ENCODE measurements around the gene SMOC2.

Gene SMOC2

DNA sequence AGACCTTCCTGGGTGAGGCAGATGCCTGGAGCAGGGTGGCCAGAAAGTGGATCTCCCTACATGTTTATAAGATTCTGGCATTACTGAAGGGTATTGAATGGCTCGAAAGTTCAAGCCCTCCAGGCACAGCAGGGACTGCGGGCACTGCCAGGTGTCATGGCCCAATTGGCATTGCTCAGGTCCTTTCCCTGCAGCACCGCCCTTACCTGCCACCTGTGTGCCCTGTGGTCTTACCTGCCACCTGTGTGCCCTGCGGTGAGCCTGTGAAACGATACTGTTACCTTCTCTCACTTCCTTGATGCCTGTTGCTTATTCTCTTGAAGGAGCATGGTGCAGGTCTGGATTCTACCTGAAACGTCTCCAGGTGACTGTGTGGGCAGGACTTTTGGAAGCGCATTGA is 32.2 kb downstream of the SMOC2 start:
- DNase-seq (ENCODE audit: insufficient read length, low spot score): no peak
- FAIRE-seq: no peak

DNA sequence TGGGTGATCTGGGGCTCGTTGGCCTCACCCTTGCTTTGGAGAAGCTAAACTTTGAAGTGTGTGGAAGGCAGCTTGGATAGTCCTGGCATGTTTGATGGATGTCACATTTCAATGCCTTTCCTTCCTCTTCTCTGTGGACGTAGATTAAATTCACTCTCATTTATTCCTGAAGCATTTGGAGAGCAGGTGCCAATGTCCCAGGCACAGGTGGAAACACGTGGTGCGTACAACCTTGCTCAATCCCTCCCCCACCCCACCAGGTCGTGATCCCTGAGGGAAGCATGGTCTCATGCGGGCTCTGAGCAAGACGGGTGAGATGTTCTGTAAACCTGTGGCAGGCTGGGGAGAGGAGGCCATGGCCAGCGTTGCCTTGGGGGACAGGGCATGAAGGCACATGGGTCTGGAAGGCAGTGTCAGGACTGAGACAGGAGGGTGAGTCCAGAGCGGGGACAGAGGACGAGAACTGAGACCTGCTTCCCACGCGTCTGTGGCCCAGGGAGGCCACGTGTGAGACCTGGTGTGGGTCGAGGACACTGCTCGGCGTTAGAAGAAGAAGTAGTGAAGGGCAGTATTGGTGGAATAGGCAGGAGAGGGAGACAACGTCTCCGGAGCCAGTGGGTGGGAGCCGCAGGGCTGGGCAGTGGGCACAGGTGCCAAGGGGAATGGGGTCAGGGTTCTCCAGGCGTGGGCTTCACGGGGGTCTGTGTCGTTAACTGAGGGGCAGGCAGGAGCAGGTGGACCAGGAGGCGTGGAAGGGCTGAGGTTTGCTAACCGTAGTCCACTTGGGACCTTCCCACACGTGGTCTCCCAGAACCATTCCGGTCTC is 34.4 kb downstream of the SMOC2 start:
- FAIRE-seq: no peak
- DNase-seq (ENCODE audit: insufficient read length, low spot score): no peak

DNA sequence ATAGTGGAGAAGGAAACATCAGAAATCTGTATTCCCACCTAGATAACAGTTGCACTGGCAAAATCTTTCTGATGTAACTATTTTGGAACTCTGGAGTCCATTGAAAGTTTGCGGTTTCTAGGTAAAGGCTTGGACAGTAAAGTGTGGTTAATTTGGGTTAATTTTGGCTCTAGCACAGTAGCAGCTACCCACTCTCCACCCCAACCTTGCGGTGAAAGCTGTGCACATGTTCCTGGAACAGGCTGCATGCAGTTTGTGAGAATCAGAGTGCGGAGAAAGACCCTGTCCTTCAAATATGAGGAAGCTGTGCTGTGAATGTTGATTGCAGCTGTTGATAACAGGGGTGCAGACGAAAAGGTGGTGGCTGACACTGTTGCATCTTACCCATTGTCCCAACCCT is 38.4 kb downstream of the SMOC2 start:
- FAIRE-seq (no peak), DNase-seq (ENCODE audit: insufficient read length, low spot score) (no peak)

DNA sequence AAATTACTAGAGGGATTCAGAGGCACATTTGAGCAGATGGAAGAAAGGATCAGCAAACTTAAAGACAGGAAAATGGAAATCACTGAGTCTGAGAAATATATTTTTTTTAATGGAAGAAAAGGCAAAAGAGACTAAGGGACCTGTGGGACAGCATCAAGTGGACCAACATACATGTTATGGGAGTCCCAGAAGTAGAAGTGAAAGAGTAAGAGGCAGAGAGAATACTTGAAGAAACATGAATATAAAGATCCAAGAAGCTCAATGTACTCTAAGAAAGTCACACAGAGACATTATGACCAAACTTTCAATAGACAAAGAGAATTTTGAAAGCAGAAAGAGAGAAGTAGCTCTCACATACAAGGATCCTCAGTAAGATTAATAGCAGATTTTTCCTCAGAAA is 39.5 kb downstream of the SMOC2 start:
- no peak for FAIRE-seq
- no peak for DNase-seq (ENCODE audit: insufficient read length, low spot score)

DNA sequence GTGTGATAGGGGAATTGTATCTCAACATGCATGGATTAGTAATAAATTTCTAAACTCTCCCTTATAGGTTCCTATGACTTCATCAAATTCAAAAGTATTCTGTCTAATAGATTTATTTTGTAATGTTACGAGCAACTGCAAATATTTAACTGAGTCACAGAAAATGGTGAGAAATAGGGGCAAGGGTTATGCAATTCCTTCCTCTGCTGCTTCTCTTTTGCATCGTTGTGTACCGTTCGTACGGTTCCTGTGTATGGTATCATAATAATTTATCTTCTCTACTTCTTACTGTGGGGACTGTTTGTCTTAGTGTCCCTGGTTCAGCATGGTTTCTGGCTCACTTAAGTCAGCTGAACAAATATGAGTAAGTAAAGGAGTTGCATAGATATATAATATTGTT is 44.8 kb downstream of the SMOC2 start:
- FAIRE-seq: no peak

DNA sequence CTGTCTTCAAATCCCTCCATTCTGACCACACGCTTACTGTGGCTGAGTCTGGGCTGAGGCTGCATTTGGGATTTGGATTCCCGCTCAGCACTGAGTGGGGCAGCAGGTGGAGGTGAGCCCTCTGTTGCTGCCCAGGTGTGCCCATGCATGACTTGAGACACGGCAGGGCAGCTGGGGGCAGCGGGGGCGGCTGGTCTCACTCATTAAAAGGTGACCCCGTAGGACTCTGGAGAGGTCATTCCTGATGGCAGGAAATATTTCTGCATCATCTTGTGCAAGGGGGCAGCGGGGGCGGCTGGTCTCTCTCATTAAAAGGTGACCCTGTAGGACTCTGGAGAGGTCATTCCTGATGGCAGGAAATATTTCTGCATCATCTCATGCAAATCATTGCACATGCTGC is 49.8 kb downstream of the SMOC2 start:
- FAIRE-seq: no peak
- no peak for DNase-seq (ENCODE audit: insufficient read length, low spot score)

More for the DNA sequence above, 44.8 kb downstream of the SMOC2 start:
- no peak for DNase-seq (ENCODE audit: insufficient read length, low spot score)

DNA sequence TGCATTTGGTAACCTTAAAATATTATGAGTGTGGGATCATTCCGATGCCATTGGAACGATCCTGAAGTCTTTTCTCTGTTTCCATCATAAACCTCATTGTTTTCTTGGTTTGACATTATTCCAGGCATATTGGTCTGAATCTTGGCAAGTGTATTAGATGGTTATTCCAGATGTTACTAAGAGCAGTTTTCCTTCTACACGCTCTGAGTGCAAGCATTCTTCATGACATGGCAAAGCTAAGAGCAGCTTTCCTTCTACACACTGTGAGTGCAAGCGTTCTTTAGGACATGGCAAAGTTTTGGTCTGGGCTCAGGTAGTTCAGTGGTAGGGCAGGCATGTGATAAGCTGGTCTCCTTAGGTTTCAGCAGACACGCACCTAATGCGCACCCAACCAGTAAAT is 53.0 kb downstream of the SMOC2 start:
- no peak for FAIRE-seq

DNA sequence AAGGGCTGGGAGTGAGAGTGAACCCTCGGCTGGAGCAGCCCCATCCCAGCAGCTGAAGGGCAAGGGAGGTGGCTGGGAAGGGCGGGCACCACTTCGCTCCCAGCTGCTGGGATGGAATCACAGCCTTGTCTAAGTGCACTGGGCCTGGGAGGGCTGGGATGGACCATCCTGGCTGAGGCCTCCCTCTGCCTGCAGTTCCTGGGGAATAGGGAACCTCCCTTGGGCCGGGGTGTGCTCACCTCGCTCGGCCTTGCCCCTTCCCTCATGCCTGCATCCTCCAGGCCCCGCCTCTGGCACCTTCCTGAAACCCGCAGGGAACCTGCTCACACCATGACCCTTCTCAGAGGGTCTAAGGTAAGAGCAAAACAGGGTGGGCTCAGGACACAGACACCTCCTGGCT is 53.7 kb downstream of the SMOC2 start:
- no peak for DNase-seq (ENCODE audit: insufficient read length, low spot score)
- FAIRE-seq: no peak

More for the DNA sequence above, 53.0 kb downstream of the SMOC2 start:
- DNase-seq (ENCODE audit: insufficient read length, low spot score): no peak

DNA sequence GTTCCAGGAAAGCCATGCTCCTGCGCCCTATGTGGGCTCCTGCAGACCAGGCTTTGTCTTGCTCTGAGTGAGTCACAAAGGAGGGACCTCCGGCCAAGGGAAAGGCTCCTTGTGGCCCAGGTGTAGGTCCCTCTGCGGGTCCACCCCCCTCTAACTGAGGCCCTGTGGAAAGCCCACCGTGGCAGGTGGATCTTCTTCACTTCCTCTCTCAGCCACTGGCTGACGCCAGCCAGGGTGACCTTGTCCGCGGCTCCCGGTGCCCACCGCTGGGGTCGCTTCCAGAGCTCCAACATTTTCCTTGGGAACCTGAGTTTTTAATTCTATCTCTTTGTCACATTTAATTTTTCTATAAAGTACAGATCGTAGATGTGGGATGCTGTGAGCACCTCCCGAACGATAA is 54.1 kb downstream of the SMOC2 start:
- DNase-seq (ENCODE audit: insufficient read length, low spot score): no peak
- no peak for FAIRE-seq

DNA sequence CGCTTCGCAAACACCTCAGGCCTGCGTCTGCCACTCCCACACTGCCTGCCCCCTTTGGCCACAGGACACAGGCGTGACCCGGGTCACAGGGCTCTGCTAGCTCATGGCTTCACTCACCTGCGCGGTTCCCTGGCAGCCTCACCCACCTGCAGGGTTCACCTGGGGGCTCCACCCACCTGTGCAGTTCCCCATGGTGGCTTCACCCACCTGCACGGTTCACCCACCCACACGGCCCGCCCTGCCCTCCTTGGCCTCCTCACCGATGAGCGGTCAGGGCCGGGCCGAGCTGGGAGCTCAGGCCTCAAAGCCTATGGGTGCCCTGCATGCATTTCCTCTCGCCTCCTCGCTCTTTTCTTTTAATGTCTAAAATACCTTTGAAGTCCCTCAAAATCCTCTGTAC is 54.7 kb downstream of the SMOC2 start:
- no peak for FAIRE-seq
- no peak for DNase-seq (ENCODE audit: insufficient read length, low spot score)

DNA sequence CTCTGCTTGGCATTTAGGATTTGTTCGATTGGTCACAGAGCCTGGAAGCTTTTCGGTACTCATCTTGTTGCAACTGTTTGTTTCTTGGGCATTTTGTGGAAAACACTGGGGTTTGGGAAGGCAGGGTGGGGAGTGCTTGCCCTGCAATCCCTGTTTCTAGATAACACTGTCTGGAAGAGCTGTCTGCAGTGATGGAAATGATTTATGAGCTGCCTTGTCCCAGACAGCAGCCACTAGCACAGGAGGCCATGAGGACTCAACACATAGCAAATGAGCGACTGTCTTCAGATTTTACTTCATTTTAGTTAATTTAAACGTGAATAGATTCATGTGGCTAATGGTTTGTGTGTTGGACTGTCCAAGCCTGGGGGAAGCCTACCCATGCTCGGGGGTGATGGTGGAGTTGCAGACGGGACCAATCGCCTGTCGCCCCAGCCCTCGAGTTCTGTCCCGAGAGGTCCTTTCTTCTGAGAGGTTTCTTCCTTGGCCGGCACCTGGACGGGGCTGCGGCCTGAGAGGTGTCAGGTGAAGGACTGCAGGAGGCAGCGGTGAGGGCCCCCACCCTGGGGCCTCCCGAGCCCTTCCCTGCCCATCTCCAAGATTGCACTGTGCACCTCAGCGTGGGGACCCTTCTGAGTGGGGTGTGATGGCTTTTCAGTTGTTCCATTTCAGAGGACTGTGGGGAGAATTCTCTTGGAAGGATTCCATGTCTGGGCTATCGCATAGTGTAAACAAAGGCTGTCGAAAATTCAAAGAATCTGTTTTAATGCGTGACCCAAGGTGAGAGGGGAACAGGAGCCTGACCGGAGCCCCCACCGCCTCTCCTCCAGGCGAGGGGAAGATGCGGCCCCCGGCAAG is 55.4 kb downstream of the SMOC2 start:
- FAIRE-seq (no peak), DNase-seq (ENCODE audit: insufficient read length, low spot score) (no peak)

DNA sequence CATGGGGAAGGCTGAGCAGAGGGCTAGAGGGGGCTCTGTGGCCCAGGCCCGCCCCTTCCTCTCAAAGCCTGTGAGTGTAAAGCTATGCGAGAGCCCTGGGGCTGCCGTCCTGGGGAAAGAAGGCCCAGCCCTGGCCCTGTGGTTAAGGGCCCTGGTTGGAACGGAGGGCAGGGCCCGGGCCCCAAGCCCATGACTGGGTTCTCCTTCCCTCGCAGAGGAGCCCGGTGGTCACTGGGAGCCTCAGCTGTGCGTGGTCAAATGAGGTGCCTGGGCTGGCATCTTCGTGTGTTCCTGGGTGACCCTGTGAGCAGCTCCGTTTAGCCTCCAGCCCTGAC is 56.0 kb downstream of the SMOC2 start:
- FAIRE-seq (no peak), DNase-seq (ENCODE audit: insufficient read length, low spot score) (no peak)

DNA sequence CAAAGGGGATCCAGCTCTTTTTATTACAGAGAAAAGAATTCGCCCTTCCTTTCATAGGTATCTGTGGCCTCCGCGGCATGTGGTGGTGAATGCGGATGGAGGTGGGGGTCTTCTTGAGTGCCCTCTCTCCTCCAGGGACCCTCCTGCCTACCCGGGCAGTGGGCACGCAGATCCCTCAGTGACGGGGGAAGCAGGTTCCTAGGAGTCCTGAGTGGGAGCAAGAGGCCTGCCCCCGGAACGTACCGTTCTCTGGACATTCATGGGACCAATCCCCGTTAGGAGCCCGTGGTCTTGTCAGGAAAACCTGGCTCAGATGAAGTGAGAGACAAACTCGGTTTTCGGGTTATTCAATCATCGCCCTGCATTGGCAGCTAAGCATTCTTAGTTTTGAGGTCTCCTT is 56.4 kb downstream of the SMOC2 start:
- no peak for DNase-seq (ENCODE audit: insufficient read length, low spot score)

DNA sequence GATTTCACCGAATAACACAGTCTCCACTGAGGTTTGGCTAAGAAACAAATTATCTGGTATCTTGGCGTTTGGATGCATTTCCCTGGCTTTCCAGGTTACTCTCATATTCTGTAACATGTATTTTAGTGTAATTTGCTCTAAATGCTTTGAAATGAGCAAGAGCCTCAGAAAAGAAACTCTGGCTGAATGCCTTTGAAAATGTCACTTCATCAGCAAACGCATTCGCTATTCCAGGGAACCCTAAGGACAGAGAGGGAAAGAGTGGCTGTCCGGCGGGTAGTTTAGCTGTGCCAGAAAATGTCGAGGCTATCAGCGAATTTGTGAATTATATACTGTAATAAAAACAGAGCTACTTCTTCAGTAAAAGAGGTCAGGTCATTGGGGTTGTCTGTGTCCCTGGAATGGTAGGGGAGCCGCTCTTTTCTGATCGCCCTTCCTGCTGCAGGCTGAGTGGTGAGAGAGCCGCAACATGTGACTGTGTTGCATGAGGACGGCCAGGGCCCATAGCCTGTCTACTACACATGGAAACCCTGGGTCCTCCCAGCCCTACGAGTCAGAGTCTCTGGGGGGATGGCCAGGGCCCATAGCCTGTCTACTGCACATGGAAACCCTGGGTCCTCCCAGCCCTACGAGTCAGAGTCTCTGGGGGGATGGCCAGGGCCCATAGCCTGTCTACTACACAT is 57.3 kb downstream of the SMOC2 start:
- no peak for FAIRE-seq

More for the DNA sequence above, 56.4 kb downstream of the SMOC2 start:
- FAIRE-seq: no peak

DNA sequence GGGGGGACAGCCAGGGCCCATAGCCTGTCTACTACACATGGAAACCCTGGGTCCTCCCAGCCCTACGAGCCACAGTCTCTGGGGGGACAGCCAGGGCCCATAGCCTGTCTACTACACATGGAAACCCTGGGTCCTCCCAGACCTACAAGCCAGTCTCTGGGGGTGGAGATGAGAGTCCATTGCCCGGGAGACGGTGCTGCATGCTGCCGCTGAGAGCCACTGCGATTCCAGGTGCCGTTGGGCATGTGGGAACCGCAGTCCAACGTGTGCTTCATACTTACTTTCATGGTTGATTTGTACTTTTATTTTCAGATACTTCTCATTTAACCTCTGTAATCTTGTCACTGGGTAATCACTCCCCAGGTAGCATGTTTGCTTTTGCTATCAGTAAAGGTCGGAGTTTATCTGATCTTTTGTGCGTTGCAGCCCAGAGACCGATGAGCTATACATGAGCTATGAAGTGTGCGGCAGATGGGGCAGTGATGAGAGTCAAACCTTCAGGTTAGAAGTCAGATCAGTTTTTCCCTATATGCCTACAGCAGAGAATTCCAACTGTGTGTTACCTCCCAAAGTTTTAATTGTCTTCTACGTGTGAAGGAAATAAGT is 58.2 kb downstream of the SMOC2 start:
- DNase-seq (ENCODE audit: insufficient read length, low spot score): no peak
- FAIRE-seq: no peak

More for the DNA sequence above, 57.3 kb downstream of the SMOC2 start:
- DNase-seq (ENCODE audit: insufficient read length, low spot score): no peak

DNA sequence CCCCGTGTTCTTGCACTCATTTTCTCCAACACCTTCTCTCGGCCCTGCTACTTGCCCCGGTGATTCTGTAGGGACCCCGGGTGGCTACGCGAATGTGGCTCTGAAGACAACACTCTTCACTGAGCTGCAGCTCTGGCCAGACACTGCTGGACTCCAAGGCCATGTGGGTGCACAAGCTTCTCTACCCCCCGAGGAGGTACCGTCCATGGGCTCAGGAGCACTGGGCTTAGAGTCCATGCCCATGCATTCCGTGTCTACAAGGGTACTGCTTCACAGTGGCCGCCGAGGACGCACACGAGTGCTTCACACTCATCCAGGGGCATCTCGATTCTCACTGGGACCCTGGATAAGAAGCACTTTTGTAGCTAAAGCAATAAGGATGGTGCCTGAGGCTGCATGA is 59.5 kb downstream of the SMOC2 start:
- no peak for DNase-seq (ENCODE audit: insufficient read length, low spot score)
- FAIRE-seq: no peak

DNA sequence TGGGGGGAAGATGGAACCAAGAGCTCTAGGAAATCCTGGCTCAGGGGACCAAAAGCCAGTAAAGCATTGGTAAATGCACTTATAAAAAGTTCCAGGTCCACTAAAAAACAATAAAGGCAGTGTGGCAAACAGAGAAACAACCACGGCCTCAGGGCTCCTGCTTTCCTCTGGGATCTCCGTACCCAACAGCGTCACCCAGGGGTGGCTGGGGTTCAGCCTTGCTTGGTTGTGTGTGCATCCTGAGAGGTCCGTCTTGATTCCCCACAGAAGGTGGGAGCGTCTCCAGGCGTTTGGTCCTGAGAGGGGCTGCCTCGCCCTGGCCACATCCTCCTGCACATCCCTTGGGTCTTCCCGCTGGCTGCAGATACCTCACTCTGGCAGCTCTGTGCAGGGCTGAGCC is 60.6 kb downstream of the SMOC2 start:
- DNase-seq (ENCODE audit: insufficient read length, low spot score): no peak
- FAIRE-seq: no peak

DNA sequence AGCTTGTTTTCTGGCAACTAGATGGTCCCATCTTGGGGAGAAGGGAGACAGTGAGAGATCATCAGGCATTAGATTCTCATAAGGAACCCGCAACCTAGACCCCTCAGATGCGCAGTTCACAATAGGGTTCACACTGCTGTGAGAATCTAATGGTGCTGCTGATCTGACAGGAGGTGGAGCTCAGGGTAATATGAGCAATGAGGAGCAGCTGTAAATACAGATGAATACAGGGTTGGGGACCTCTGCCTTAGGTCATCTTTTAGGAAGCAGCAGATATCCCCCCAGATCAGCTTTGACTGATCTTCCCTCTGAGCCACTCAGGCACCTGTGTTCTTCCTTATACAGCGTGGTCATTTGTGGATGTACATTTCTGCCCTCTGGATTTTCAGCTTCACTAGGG is 63.4 kb downstream of the SMOC2 start:
- FAIRE-seq (no peak), DNase-seq (ENCODE audit: insufficient read length, low spot score) (no peak)

DNA sequence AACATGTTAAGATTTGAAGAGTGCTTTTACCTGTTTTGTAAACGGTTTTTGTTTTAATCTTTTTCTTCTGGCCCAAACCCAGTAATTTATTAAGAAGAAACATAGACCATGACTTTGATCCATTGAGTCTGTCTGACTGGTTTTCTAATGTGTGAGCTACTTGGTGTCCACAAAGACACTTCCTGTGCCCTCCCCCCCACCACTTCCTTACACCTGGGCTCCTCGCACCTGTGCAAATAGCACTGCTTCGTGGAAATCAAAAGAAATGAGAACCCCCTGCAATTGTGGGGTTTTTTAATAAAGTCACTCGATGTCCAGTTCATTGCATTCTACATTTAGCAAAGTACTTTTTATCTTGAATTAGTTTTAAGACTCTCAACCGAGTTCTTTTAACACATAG is 65.5 kb downstream of the SMOC2 start:
- no peak for FAIRE-seq
- DNase-seq (ENCODE audit: insufficient read length, low spot score): no peak

DNA sequence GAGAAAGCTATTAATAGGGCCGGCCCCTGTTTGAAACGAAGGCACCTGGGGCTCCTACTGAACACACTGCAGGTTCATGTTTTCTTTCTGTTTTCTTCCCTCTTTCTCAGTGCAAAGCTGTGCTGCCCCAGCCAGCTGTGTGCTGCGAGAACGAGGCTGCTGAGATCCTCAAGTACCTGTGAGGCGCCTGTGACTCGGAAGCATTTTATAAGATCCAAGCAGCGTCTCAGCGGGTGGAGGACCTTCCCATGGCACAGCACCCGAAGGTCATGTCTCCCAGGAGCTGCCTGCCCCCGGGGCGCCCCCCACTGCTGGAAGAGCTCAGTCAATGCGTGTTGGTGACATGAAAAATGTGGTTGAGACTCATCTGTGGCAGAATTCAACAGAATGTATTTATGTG is 66.3 kb downstream of the SMOC2 start:
- DNase-seq (ENCODE audit: insufficient read length, low spot score) (no peak), FAIRE-seq (no peak)

DNA sequence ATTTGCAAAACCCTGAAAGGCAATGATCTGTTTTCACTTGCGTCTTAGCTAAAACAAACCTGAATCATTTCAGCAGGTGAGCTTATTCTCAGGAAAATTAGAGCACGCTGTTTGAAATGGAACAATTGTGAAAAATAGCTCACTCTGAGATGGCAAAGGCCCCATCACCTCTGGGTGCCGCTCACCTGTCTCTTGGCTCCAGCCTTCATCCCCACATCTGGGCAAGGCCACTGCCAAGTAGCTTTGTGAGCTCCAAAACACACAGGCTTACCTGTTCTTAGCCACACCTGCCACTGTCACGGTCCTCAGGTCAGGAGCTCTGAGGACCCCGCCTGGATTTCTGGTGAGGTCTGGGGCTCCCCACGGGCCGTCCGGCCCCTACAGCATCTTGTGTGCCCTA is 66.7 kb downstream of the SMOC2 start:
- FAIRE-seq (no peak), DNase-seq (ENCODE audit: insufficient read length, low spot score) (no peak)

Data from GM19239 (cell line).